NCI-H345 (cell line): ENCODE measurements around the gene HMGXB3.
"Not testable (repeated sequence)": the region's sequence is repeated elsewhere in the genome, so short reads cannot be mapped to it uniquely, and the experiment has no call there.

ENCODE experiments used
- DNase-seq: peaks from one replicate; lab custom pipeline; 2025; lab: John Stamatoyannopoulos, UW

HMGXB3 gene

GRCh38 chr5:150068472-150068871, 67.9 kb downstream of the HMGXB3 start:
- DNase-seq, result no peak

GRCh38 chr5:150068961-150069645, 68.6 kb downstream of the HMGXB3 start:
- no peak for DNase-seq

GRCh38 chr5:150069672-150070627, 69.4 kb downstream of the HMGXB3 start:
- DNase-seq, result no peak

- DNase-seq, result no peak
Measured at GRCh38 chr5:150070821-150071220, 70.3 kb downstream of the HMGXB3 start.

GRCh38 chr5:150073086-150073625, 72.6 kb downstream of the HMGXB3 start:
- no peak for DNase-seq

- no peak for DNase-seq
Measured at GRCh38 chr5:150073677-150074076, 73.1 kb downstream of the HMGXB3 start.

GRCh38 chr5:150075233-150075632, 74.7 kb downstream of the HMGXB3 start:
- DNase-seq, result no peak

- no peak for DNase-seq
Measured at GRCh38 chr5:150075806-150076205, 75.3 kb downstream of the HMGXB3 start.

GRCh38 chr5:150077060-150077459, 76.5 kb downstream of the HMGXB3 start:
- no peak for DNase-seq

GRCh38 chr5:150077996-150078801, 77.7 kb downstream of the HMGXB3 start:
- DNase-seq, result no peak

GRCh38 chr5:150078802-150079689, 78.5 kb downstream of the HMGXB3 start:
- DNase-seq, result no peak

- no peak for DNase-seq
Measured at GRCh38 chr5:150079909-150080461, 79.4 kb downstream of the HMGXB3 start.

GRCh38 chr5:150080696-150081435, 80.3 kb downstream of the HMGXB3 start:
- DNase-seq, result no peak

- no peak for DNase-seq
Measured at GRCh38 chr5:150081541-150082283, 81.2 kb downstream of the HMGXB3 start.

- DNase-seq, result no peak
Measured at GRCh38 chr5:150082374-150082773, 81.8 kb downstream of the HMGXB3 start.

- no peak for DNase-seq
Measured at GRCh38 chr5:150082889-150083288, 82.3 kb downstream of the HMGXB3 start.

GRCh38 chr5:150084754-150085153, 84.2 kb downstream of the HMGXB3 start:
- DNase-seq, result not testable (repeated sequence)

GRCh38 chr5:150085191-150085912, 84.8 kb downstream of the HMGXB3 start:
- DNase-seq, result no peak
